Measurements from ENCODE around the gene SMAD9. TPM values are rescaled to one million over a fixed set of nuclear protein-coding genes. Genes with fewer than 3 reads are reported as not detected.

The SMAD9 gene
- total RNA-seq, 1 experiment from 2014 or later: 0.87 TPM

GRCh38 chr13:36920616-36921185, 663 bp upstream of the SMAD9 start:
- BruUV-seq (replicated peaks): no TSS peak
- Histone ChIP-seq H2AFZ (ENCODE audit: low read length) (peak overlapping the region; percentile 54), H4K20me1 (ENCODE audit: low read length) (no peaks in the 10 kb centered on the region), H3K79me2 (ENCODE audit: low read length) (no peaks in the 10 kb centered on the region), H3K27me3 (ENCODE audit: low read length) (no peaks in the 10 kb centered on the region; the same call in 1 of the 2 replicates), H3K9me3 (ENCODE audit: low read length) (no peaks in the 10 kb centered on the region), H3F3A (ENCODE audit: low read length, unreplicated experiment) (no peaks in the 10 kb centered on the region), H3K9me2 (replicated peaks; ENCODE audit: low read length) (no peaks in the 10 kb centered on the region), H3K27ac (ENCODE audit: low read length) (no peak overlapping the region), H3K9ac (ENCODE audit: low read length) (no peak overlapping the region), H3K4me1 (ENCODE audit: insufficient read depth, low read length) (peaks cover 4% of the 10 kb centered on the region; the same call in 1 of the 2 replicates), H3K4me2 (ENCODE audit: low read length) (peak overlapping the region; percentile 65), H3K4me3 (ENCODE audit: low read length) (peak overlapping the region; percentile 46), H3K36me3 (ENCODE audit: low read depth, low read length) (no peaks in the 10 kb centered on the region)
- DNase-seq (no peak), ATAC-seq (no peak)
- ChIA-PET POLR2A (ENCODE audit: unreplicated experiment) (no interaction called here), CTCF (no interaction called here)
- intact Hi-C loops (cut with micrococcal nuclease): no loop called here
- TF ChIP-seq EZH2phosphoT487 (IDR thresholded peaks at IDR 0.05; ENCODE audit: borderline replicate concordance, low read length): no peak
- TF ChIP-seq EZH2 (IDR thresholded peaks at IDR 0.05; ENCODE audit: low read length, unreplicated experiment): no peak
- no peak for TF ChIP-seq CTCF (conservative IDR thresholded peaks at IDR 0.05; ENCODE audit: low read depth, low read length)

DNA sequence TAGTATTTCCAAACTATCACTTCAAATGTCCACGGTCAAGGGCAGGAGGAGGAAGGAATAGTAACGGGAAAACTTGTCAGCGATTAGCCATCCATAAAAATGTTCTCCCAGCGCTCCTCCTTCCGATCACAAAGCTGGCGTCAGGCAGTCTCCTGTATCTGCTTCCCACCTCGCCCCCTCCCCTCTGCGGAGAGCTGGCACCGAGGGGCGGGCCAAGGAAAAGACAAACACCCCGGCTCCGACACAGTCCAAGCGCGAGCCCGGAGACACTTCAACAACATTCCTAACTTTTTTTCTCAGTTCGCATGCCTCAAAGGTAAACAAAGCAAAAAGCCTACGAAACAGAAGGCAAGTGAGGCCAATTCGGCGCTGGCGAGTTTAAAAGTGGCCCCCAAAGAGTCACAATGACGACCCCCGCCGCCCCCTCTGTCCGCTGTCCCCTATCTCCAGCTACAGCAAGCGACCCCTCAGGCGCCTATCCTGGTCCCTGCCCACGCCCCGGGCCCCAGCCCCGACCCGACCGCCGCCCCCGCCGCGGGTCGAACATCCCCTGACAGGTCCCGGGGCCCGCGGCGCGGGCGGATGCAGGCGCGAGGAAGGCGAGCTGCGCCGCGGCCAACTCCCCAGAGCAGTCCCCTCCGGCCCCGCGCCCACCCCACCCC, 736 bp downstream of the SMAD9 start:
- Histone ChIP-seq H3K4me3 (ENCODE audit: low read length) (peak overlapping the region; percentile 78), H3K79me2 (ENCODE audit: low read length) (no peaks in the 10 kb centered on the region), H3K4me2 (ENCODE audit: low read length) (peak overlapping the region; percentile 98), H3F3A (ENCODE audit: low read length, unreplicated experiment) (no peaks in the 10 kb centered on the region), H3K9ac (ENCODE audit: low read length) (0 out of 2 replicates have a peak overlapping the region, but pooled peaks have one; percentile 27), H3K36me3 (ENCODE audit: low read depth, low read length) (no peaks in the 10 kb centered on the region), H3K4me1 (ENCODE audit: insufficient read depth, low read length) (peaks cover 4% of the 10 kb centered on the region; the same call in 1 of the 2 replicates), H4K20me1 (ENCODE audit: low read length) (no peaks in the 10 kb centered on the region), H3K9me2 (replicated peaks; ENCODE audit: low read length) (no peaks in the 10 kb centered on the region), H3K27me3 (ENCODE audit: low read length) (no peaks in the 10 kb centered on the region; the same call in 1 of the 2 replicates), H3K9me3 (ENCODE audit: low read length) (no peaks in the 10 kb centered on the region), H3K27ac (ENCODE audit: low read length) (no peak overlapping the region), H2AFZ (ENCODE audit: low read length) (peak overlapping the region; percentile 90)
- ChIA-PET POLR2A (ENCODE audit: unreplicated experiment) (no interaction called here), CTCF (no interaction called here)
- TF ChIP-seq EZH2phosphoT487 (IDR thresholded peaks at IDR 0.05; ENCODE audit: borderline replicate concordance, low read length) (no peak), EZH2 (IDR thresholded peaks at IDR 0.05; ENCODE audit: low read length, unreplicated experiment) (no peak), CTCF (conservative IDR thresholded peaks at IDR 0.05; ENCODE audit: low read depth, low read length) (no peak)
- ATAC-seq: peak; percentile 37
- intact Hi-C loops (cut with micrococcal nuclease): no loop called here
- BruUV-seq (replicated peaks): no TSS peak
- DNase-seq: peak; percentile 8
